HG03280 (cell line): Measurements from ENCODE around the gene ARHGAP6.

Source experiments
- ATAC-seq: cut with Tn5 transposase; IDR thresholded peaks from one replicate; pipeline ENCODE4 v1.9.1; 2021; ENCODE audit warnings: mild to moderate bottlenecking, moderate library complexity; ENCODE audit not compliant: unreplicated experiment

ARHGAP6 gene

GRCh38 chrX:11401966-11402365 lies 263.8 kb downstream of the ARHGAP6 start:
- no peak for ATAC-seq

GRCh38 chrX:11399489-11400094 lies 266.1 kb downstream of the ARHGAP6 start:
- ATAC-seq = no peak

- ATAC-seq = no peak
Measured at GRCh38 chrX:11398785-11399184, 266.9 kb downstream of the ARHGAP6 start.

GRCh38 chrX:11398139-11398538 lies 267.6 kb downstream of the ARHGAP6 start:
- no peak for ATAC-seq

GRCh38 chrX:11397680-11398079 lies 268.0 kb downstream of the ARHGAP6 start:
- peak; percentile 72 for ATAC-seq

GRCh38 chrX:11395859-11396258 lies 269.9 kb downstream of the ARHGAP6 start:
- no peak for ATAC-seq

- ATAC-seq = no peak
Measured at GRCh38 chrX:11393949-11394654, 271.6 kb downstream of the ARHGAP6 start.

- no peak for ATAC-seq
Measured at GRCh38 chrX:11386812-11387211, 278.9 kb downstream of the ARHGAP6 start.

GRCh38 chrX:11386001-11386523 lies 279.7 kb downstream of the ARHGAP6 start:
- ATAC-seq = no peak

- no peak for ATAC-seq
Measured at GRCh38 chrX:11382930-11383329, 282.8 kb downstream of the ARHGAP6 start.

- ATAC-seq = peak; percentile 83
Measured at GRCh38 chrX:11381464-11381863, 284.3 kb downstream of the ARHGAP6 start.

GRCh38 chrX:11380187-11380844 lies 285.4 kb downstream of the ARHGAP6 start:
- ATAC-seq = no peak

- ATAC-seq = no peak
Measured at GRCh38 chrX:11376163-11376562, 289.6 kb downstream of the ARHGAP6 start.

- no peak for ATAC-seq
Measured at GRCh38 chrX:11375614-11376119, 290.1 kb downstream of the ARHGAP6 start.

GRCh38 chrX:11374570-11374969 lies 291.1 kb downstream of the ARHGAP6 start:
- no peak for ATAC-seq

GRCh38 chrX:11371106-11371505 lies 294.6 kb downstream of the ARHGAP6 start:
- ATAC-seq = no peak

GRCh38 chrX:11367609-11368430 lies 297.9 kb downstream of the ARHGAP6 start:
- ATAC-seq = no peak

GRCh38 chrX:11366998-11367595 lies 298.6 kb downstream of the ARHGAP6 start:
- ATAC-seq = no peak

- ATAC-seq = no peak
Measured at GRCh38 chrX:11365426-11365825, 300.3 kb downstream of the ARHGAP6 start.

GRCh38 chrX:11364835-11365234 lies 300.9 kb downstream of the ARHGAP6 start:
- no peak for ATAC-seq
